Ishikawa (cell line): ENCODE results near the gene EYS.

Experiments
- CEBPB ChIP-seq: IDR thresholded peaks from 2 replicates; pipeline ENCODE4 v1.6.1; 2012
- CREB1 ChIP-seq: IDR thresholded peaks from 2 replicates; pipeline ENCODE4 v1.6.1; 2012; ENCODE audit warnings: low read depth
- EGR1 ChIP-seq: IDR thresholded peaks from 2 replicates; pipeline ENCODE4 v1.6.1; 2012
- EP300 ChIP-seq: IDR thresholded peaks from 2 replicates; pipeline ENCODE4 v1.6.1; 2012; ENCODE audit warnings: borderline replicate concordance
- FOXM1 ChIP-seq: IDR thresholded peaks from 2 replicates; pipeline ENCODE4 v1.6.1; 2012; ENCODE audit warnings: low read depth, borderline replicate concordance
- NFIC ChIP-seq: IDR thresholded peaks from 2 replicates; pipeline ENCODE4 v1.6.1; 2012
- RAD21 ChIP-seq: IDR thresholded peaks from 2 replicates; pipeline ENCODE4 v1.6.1; 2012; ENCODE audit warnings: low read depth
- REST ChIP-seq: IDR thresholded peaks from 2 replicates; pipeline ENCODE4 v1.6.1; 2012; ENCODE audit warnings: low read depth, mild to moderate bottlenecking
- TAF1 ChIP-seq: IDR thresholded peaks from 2 replicates; pipeline ENCODE4 v1.6.1; 2012; ENCODE audit warnings: low read depth, mild to moderate bottlenecking
- TCF12 ChIP-seq: IDR thresholded peaks from 2 replicates; pipeline ENCODE4 v1.6.1; 2012; ENCODE audit warnings: low read depth
- TEAD4 ChIP-seq: IDR thresholded peaks from 2 replicates; pipeline ENCODE4 v1.6.1; 2012
- USF1 ChIP-seq: IDR thresholded peaks from 2 replicates; pipeline ENCODE4 v1.6.1; 2012
- YY1 ChIP-seq: IDR thresholded peaks from 2 replicates; pipeline ENCODE4 v1.6.1; 2012; ENCODE audit warnings: low read depth
- ZBTB7A ChIP-seq: IDR thresholded peaks from 2 replicates; pipeline ENCODE4 v1.6.1; 2012; ENCODE audit warnings: low read depth
- TF ChIP-seq, protein P1 (sequence below): IDR thresholded peaks from 2 replicates; pipeline ENCODE4 v1.6.1; 2012

The EYS gene

DNA sequence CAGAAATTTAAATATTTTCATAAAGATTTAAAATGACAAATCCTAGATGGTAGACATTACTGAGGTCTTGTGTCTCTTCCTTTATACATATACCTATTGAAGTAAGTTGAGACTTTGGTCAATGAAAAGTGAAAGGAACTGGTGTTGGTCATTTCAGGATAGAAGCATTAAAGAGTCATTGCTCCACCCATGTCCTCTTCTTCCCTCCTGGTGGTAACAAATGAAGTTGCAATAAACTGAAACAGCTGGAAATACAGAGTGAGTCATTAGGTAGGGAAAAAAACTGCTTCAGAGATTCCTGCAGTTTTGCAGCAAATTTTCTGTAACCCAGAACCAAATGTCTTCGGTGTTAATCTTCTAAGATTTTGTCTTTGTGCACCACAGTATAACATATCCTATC is 448.0 kb downstream of the EYS start:
- no peak for TF ChIP-seq NFIC
- TF ChIP-seq FOXM1: no peak
- peak; percentile 5; the same call in 1 of the 2 replicates for TF ChIP-seq RAD21
- TF ChIP-seq EGR1: no peak

- TF ChIP-seq CREB1 (no peak), FOXM1 (no peak), EP300 (no peak), YY1 (no peak), REST (no peak), USF1 (no peak), RAD21 (no peak), TCF12 (no peak), TEAD4 (no peak), ZBTB7A (no peak), EGR1 (no peak)
- TF ChIP-seq, protein P1, sequence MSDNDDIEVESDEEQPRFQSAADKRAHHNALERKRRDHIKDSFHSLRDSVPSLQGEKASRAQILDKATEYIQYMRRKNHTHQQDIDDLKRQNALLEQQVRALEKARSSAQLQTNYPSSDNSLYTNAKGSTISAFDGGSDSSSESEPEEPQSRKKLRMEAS: no peak
Observed at GRCh38 chr6:65253041-65253440, 454.0 kb downstream of the EYS start.

GRCh38 chr6:65248101-65248610 is 458.9 kb downstream of the EYS start:
- TF ChIP-seq EP300 (no peak), CEBPB (no peak), TEAD4 (no peak), CREB1 (no peak), FOXM1 (no peak), TCF12 (no peak), RAD21 (no peak), ZBTB7A (no peak), REST (no peak), USF1 (no peak), YY1 (no peak), EGR1 (no peak), TAF1 (no peak), NFIC (no peak)
- TF ChIP-seq, protein P1: no peak

DNA sequence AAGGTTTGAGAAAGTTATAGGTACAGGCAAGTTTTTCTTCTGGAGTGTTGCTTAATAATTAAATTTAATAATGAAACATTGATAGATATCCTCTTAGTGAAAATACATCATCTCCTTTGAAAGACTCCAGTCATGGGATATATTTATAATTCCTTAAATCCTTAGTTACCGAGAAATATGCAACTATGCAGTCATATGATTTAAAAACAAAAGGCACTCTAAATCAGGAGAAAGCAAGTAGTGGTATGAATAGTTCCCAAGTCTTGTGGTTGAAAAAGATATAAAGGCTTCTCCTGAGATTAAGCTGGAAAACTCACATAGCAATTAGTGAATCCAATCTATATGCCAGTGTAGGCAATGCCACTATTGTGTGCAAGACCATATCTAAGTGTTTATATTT is 475.4 kb downstream of the EYS start:
- TF ChIP-seq YY1: no peak
- TF ChIP-seq TCF12: no peak
- no peak for TF ChIP-seq TEAD4
- no peak for TF ChIP-seq FOXM1
- no peak for TF ChIP-seq CREB1

DNA sequence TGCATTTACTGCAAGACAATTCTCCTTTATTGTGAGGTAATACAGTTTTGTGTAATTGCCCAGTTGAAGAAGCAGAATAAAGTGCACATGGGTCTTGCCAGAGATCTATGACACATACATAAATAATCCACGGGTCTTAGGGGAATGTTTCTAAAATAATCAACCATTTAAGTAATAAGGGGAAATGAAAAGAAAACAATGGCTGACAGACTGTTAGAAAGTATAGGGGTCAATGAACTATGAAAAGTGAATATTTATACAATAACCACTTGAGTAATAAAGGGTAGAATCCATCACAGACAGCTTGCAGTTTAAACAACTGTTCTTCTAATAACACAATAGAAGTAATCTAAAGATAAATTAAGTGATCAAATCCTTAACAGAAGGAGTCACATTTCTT is 477.2 kb downstream of the EYS start:
- TF ChIP-seq, protein P1: no peak
- TF ChIP-seq TAF1 (no peak), RAD21 (no peak), CEBPB (no peak), NFIC (no peak), TEAD4 (no peak), EGR1 (no peak), USF1 (no peak), ZBTB7A (no peak), YY1 (no peak), REST (no peak), EP300 (no peak), CREB1 (no peak), FOXM1 (no peak), TCF12 (no peak)
